Globus pallidus (tissue), 1 donor: Measurements from ENCODE around the gene DDX23.

ENCODE experiments used
- DNase-seq: peaks from one replicate; pipeline ENCODE4 v3.0.0-alpha.2; 2015; ENCODE audit warnings: low spot score

The DDX23 gene

GRCh38 chr12:48795550-48796455 is 56.2 kb downstream of the DDX23 start:
- DNase-seq = peak; percentile 68

GRCh38 chr12:48794870-48795269 is 57.1 kb downstream of the DDX23 start:
- no peak for DNase-seq

- no peak for DNase-seq
These were observed 58.3 kb downstream of the DDX23 start for GRCh38 chr12:48793696-48794095.

- DNase-seq = no peak
These were observed 62.1 kb downstream of the DDX23 start for GRCh38 chr12:48789858-48790326.

GRCh38 chr12:48788854-48789775 is 62.8 kb downstream of the DDX23 start, which contains the start of gene ADCY6:
Gene ADCY6 (minus strand): TSS chr12:48789089. CDS start chr12:48783434, 5,655 bp downstream.
- peak; percentile 57 for DNase-seq

GRCh38 chr12:48788524-48788853 is 63.5 kb downstream of the DDX23 start:
- no peak for DNase-seq

- DNase-seq = no peak
These were observed 64.0 kb downstream of the DDX23 start for GRCh38 chr12:48787791-48788523.

GRCh38 chr12:48786591-48787544 is 65.1 kb downstream of the DDX23 start:
- no peak for DNase-seq

- no peak for DNase-seq
These were observed 68.5 kb downstream of the DDX23 start for GRCh38 chr12:48783432-48783831.

GRCh38 chr12:48782457-48783395 is 69.2 kb downstream of the DDX23 start:
- DNase-seq = no peak

GRCh38 chr12:48781750-48782456 is 70.1 kb downstream of the DDX23 start:
- no peak for DNase-seq

GRCh38 chr12:48780381-48781025 is 71.5 kb downstream of the DDX23 start:
- DNase-seq = no peak

GRCh38 chr12:48779869-48780268 is 72.1 kb downstream of the DDX23 start:
- DNase-seq = no peak
